ENCODE measurements around the gene DDAH1. TPM values are rescaled to one million over a fixed set of nuclear protein-coding genes. Genes with fewer than 3 reads are reported as not detected.

DDAH1 gene
- total RNA-seq, 1 donor from 2014 or later = 10.3 TPM

DNA sequence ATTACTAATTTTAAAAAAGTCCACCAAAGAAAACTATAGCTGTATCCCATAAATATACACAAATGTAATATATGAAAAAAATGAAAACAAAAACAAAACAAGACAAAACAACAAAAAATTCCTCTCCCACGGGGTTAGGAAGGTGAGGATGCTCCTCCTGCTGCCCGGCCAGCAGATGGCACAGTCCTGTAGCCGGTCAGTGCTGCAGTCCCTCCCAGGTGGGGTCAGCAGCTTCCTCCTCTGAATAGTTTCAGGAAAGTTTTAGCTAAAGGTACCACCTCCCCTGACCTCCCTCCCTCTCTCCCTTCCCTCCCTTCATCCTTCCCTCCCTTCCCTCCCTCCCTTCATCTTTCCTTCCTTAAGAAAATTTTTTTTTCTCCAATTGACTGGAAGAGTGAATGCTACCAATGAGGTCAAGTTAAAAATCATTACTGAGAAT lies 120.7 kb downstream of the DDAH1 start:
- intact Hi-C loops (cut with DNase I) = no loop called here
- no peak overlapping the region for H3K27ac ChIP-seq
- H3K4me3 ChIP-seq = no peak overlapping the region
- no peaks in the 10 kb centered on the region for H3K36me3 ChIP-seq
- H3K27me3 ChIP-seq = no peaks in the 10 kb centered on the region
- DNase-seq (ENCODE audit: extremely low spot score in 2 of 2) = no peak
- H3K9me3 ChIP-seq = no peaks in the 10 kb centered on the region
- TF ChIP-seq POLR2A (IDR thresholded peaks at IDR 0.05) = no peak
- no peak for TF ChIP-seq POLR2AphosphoS5 (IDR thresholded peaks at IDR 0.05; ENCODE audit: insufficient read depth in 1 of 2, low read depth in 1 of 2)
- TF ChIP-seq, protein P1, sequence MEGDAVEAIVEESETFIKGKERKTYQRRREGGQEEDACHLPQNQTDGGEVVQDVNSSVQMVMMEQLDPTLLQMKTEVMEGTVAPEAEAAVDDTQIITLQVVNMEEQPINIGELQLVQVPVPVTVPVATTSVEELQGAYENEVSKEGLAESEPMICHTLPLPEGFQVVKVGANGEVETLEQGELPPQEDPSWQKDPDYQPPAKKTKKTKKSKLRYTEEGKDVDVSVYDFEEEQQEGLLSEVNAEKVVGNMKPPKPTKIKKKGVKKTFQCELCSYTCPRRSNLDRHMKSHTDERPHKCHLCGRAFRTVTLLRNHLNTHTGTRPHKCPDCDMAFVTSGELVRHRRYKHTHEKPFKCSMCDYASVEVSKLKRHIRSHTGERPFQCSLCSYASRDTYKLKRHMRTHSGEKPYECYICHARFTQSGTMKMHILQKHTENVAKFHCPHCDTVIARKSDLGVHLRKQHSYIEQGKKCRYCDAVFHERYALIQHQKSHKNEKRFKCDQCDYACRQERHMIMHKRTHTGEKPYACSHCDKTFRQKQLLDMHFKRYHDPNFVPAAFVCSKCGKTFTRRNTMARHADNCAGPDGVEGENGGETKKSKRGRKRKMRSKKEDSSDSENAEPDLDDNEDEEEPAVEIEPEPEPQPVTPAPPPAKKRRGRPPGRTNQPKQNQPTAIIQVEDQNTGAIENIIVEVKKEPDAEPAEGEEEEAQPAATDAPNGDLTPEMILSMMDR (IDR thresholded peaks at IDR 0.05) = no peak
- peaks cover 12% of the 10 kb centered on the region for H3K4me1 ChIP-seq

DNA sequence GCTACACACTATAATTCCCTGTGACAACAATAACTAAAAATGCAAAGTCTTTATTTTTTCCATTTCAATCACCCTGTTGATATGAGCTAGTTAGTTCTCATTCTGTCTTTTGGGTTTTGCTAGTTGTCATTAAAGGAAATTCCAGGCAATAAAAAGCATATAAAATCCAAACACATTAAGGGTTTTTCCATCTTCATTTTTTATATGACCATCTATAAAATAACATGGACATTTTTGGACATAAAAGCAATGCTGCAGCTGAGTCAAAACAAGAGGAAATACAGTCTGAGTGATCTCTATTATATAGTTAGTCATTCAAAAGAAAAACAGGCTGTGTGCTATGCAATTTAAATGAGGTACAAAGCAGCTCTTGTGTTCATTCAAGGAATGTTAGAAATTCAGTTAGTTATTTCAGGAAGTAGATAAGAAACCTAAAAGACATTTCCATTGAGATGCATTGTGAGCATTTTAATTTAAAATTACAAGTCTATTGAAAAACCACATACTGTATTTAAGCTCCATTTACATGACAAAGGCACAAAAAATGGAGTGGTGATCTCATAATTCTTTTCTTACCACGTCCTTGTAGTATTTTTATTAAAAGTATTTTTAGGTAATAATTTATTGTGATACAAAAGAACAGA lies 121.2 kb downstream of the DDAH1 start:
- intact Hi-C loops (cut with DNase I) = no loop called here
- Histone ChIP-seq H3K4me3 (no peak overlapping the region), H3K4me1 (peaks cover 12% of the 10 kb centered on the region), H3K27me3 (no peaks in the 10 kb centered on the region), H3K9me3 (no peaks in the 10 kb centered on the region), H3K27ac (no peak overlapping the region), H3K36me3 (no peaks in the 10 kb centered on the region)
- DNase-seq (ENCODE audit: extremely low spot score in 2 of 2) = no peak
- no peak for TF ChIP-seq POLR2AphosphoS5 (IDR thresholded peaks at IDR 0.05; ENCODE audit: insufficient read depth in 1 of 2, low read depth in 1 of 2)
- TF ChIP-seq, protein P1 (IDR thresholded peaks at IDR 0.05) = no peak
- TF ChIP-seq POLR2A (IDR thresholded peaks at IDR 0.05) = no peak

DNA sequence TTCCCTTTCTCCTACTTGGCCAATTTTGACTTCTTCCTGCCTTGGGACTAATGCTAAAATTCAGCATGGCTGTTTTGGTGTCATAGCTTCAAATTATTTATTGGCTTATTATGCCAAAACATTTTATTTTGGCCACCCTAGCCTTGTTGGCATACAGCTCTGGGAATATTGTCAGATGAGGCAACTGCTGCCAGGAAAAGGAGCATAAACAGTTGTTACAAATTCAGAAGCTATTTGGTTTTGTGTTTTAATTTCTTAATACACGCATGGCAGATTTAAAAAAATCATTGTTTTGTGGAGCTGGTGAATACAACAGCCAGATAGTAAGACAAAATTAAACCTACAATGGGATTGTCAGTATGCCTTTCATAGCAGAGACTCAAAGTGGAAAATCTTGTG lies 121.7 kb downstream of the DDAH1 start:
- H3K4me1 ChIP-seq = peaks cover 12% of the 10 kb centered on the region
- no peak overlapping the region for H3K4me3 ChIP-seq
- no peak for DNase-seq (ENCODE audit: extremely low spot score in 2 of 2)
- no peak overlapping the region for H3K27ac ChIP-seq
- intact Hi-C loops (cut with DNase I) = no loop called here
- H3K27me3 ChIP-seq = no peaks in the 10 kb centered on the region
- TF ChIP-seq POLR2A (IDR thresholded peaks at IDR 0.05) (no peak), POLR2AphosphoS5 (IDR thresholded peaks at IDR 0.05; ENCODE audit: insufficient read depth in 1 of 2, low read depth in 1 of 2) (no peak)
- TF ChIP-seq, protein P1 (IDR thresholded peaks at IDR 0.05) = no peak
- no peaks in the 10 kb centered on the region for H3K9me3 ChIP-seq
- no peaks in the 10 kb centered on the region for H3K36me3 ChIP-seq

DNA sequence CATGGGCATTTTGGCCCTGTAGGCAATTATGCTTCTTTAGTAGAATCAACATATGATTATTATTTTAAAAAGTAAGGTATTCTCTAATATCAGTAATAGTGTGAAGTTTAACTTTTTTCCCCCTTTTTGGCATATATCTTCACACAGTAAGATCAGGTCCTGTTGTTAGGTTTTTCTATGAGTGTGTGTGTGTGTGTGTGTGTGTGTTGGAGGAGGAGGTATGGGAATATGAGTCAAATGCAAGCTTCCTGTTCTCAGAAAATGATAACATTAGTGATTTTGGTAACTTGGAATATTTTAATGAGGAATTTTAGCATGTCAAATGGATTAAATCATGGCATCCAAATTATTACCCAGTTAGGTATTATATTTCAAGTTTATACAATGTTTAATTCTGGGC lies 122.8 kb downstream of the DDAH1 start:
- DNase-seq (ENCODE audit: extremely low spot score in 2 of 2) = no peak
- Histone ChIP-seq H3K9me3 (no peaks in the 10 kb centered on the region), H3K4me3 (no peak overlapping the region), H3K27ac (no peak overlapping the region), H3K27me3 (no peaks in the 10 kb centered on the region), H3K4me1 (peaks cover 12% of the 10 kb centered on the region), H3K36me3 (no peaks in the 10 kb centered on the region)
- TF ChIP-seq, protein P1 (IDR thresholded peaks at IDR 0.05) = no peak
- TF ChIP-seq POLR2A (IDR thresholded peaks at IDR 0.05) (no peak), POLR2AphosphoS5 (IDR thresholded peaks at IDR 0.05; ENCODE audit: insufficient read depth in 1 of 2, low read depth in 1 of 2) (no peak)
- intact Hi-C loops (cut with DNase I) = no loop called here

DNA sequence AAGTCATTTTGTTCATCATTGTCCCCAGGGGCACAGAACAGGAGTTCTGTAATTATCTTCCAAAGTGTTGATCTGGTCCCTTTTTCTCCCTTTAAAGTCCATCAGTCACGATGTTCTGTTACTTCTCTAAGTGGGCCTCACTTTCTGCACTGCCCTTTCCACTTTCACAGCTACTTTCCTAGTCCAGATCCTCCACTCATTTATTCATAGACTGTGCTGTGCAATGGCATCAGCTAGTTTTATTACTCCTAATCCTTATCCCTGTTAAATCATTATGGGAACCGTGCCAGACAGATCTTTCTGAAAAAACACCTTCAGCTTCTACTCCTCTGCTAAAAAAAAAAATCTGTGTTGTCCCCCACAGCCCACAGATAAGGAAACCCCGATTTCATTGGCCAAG lies 124.5 kb downstream of the DDAH1 start:
- Histone ChIP-seq H3K36me3 (no peaks in the 10 kb centered on the region), H3K27ac (no peak overlapping the region), H3K27me3 (no peaks in the 10 kb centered on the region), H3K4me3 (no peak overlapping the region), H3K9me3 (no peaks in the 10 kb centered on the region), H3K4me1 (peaks cover 12% of the 10 kb centered on the region)
- intact Hi-C loops (cut with DNase I) = no loop called here
- DNase-seq (ENCODE audit: extremely low spot score in 2 of 2) = no peak
- TF ChIP-seq POLR2A (IDR thresholded peaks at IDR 0.05) (no peak), POLR2AphosphoS5 (IDR thresholded peaks at IDR 0.05; ENCODE audit: insufficient read depth in 1 of 2, low read depth in 1 of 2) (no peak)
- TF ChIP-seq, protein P1 (IDR thresholded peaks at IDR 0.05) = no peak

Measured in vagina (tissue), 2 donors.